GM12864 (cell line): Measurements from ENCODE around the gene ADAT2.

Experiments used
- DNase-seq: peaks from one replicate; pipeline ENCODE4 v3.0.0-alpha.2; 2011; ENCODE audit warnings: low read depth
- H3K4me3 ChIP-seq: 2 replicates; pipeline ENCODE4 v1.5.1; 2011; ENCODE audit warnings: mild to moderate bottlenecking, low read depth, low read length, control low read depth
- TF ChIP-seq, protein P1 (sequence below): IDR thresholded peaks from 2 replicates; pipeline ENCODE4 v1.5.1; 2011; ENCODE audit warnings: low read depth, mild to moderate bottlenecking, moderate library complexity, low read length, control low read depth, inconsistent platforms; ENCODE audit errors: missing control alignments

Gene ADAT2

GRCh38 chr6:143385636-143386035 lies 64.9 kb downstream of the ADAT2 start:
- H3K4me3 ChIP-seq: no peak overlapping the region
- no peak for DNase-seq
- TF ChIP-seq, protein P1, sequence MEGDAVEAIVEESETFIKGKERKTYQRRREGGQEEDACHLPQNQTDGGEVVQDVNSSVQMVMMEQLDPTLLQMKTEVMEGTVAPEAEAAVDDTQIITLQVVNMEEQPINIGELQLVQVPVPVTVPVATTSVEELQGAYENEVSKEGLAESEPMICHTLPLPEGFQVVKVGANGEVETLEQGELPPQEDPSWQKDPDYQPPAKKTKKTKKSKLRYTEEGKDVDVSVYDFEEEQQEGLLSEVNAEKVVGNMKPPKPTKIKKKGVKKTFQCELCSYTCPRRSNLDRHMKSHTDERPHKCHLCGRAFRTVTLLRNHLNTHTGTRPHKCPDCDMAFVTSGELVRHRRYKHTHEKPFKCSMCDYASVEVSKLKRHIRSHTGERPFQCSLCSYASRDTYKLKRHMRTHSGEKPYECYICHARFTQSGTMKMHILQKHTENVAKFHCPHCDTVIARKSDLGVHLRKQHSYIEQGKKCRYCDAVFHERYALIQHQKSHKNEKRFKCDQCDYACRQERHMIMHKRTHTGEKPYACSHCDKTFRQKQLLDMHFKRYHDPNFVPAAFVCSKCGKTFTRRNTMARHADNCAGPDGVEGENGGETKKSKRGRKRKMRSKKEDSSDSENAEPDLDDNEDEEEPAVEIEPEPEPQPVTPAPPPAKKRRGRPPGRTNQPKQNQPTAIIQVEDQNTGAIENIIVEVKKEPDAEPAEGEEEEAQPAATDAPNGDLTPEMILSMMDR: no peak

DNA sequence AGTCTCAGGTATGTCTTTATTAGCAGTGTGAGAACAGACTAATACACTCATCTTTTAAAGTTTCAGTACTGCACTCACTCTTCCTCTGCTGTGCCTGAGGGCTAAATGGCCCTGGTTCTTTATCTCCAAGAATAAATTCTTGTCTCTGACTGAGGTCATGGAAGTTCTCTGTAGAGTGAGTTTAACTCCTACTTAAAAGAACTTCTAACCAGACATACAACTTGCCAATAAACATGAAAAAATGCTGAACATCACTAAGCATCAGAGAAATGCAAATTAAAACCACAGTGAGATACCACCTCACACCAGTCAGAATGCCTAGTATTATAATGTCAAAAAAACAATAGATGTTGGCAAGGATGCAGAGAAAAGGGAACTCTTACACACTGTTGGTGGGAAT lies 73.6 kb downstream of the ADAT2 start:
- TF ChIP-seq, protein P1: no peak
- no peak for DNase-seq
- no peak overlapping the region for H3K4me3 ChIP-seq

GRCh38 chr6:143376375-143376774 lies 74.1 kb downstream of the ADAT2 start:
- TF ChIP-seq, protein P1: no peak

GRCh38 chr6:143375022-143375585 lies 75.4 kb downstream of the ADAT2 start:
- H3K4me3 ChIP-seq: no peak overlapping the region
- no peak for DNase-seq
- TF ChIP-seq, protein P1: no peak

More at GRCh38 chr6:143376375-143376774, 74.1 kb downstream of the ADAT2 start:
- no peak for DNase-seq
- H3K4me3 ChIP-seq: no peak overlapping the region

DNA sequence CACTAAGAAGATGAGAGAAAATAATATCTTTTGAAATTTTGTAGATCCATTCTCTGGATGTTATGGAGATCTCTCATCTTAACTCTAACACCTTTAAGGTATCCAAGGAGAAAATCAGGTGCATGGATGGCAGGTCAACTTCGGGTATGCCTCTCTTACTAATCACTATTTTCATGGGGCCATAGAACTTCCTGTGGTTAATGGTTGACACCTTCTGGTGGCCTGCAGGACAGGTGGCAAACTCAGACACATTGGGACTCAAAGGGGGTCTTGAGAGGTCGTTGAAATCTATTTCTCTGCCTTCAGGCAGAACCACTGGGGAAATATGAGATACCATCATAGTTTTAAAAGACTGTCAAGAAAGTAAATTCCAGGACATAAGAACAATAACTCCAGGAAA lies 76.5 kb downstream of the ADAT2 start:
- no peak for DNase-seq
- no peak overlapping the region for H3K4me3 ChIP-seq
- TF ChIP-seq, protein P1: peak; percentile 19
